Lower leg skin (tissue), 4 donors: ENCODE measurements around the gene SPOCK1. TPM values are rescaled to one million over a fixed set of nuclear protein-coding genes. Genes with fewer than 3 reads are reported as not detected.
A peak's percentile ranks its signal among the peaks of the same experiment; 100 is the strongest.

ENCODE experiments used
- DNase-seq, 2 donors: peaks; one replicate each; pipeline ENCODE4 v3.0.0-alpha.2; 2019; ENCODE audit warnings: low spot score in 2 of 2
- H3K4me3 ChIP-seq: fragments of 200-600 bp; sonication (generic); 2 replicates; pipeline ENCODE4 v1.5.1; 2017; ENCODE audit warnings: mild to moderate bottlenecking, low read depth; ENCODE audit not compliant: poor library complexity, severe bottlenecking
- POLR2A ChIP-seq, 2 donors: fragments of 450-650 bp; IDR thresholded peaks; one replicate each; pipeline ENCODE4 v1.6.1; 2016 to 2017; ENCODE audit warnings: antibody characterized with exemption in 2 of 2, mild to moderate bottlenecking in 1 of 2, moderate library complexity in 1 of 2
- WGBS, 2 donors: methylation state at CpG; one replicate each; pipeline ENCODE4 v1.1.5; 2018; 5-methylcytosine and 5-hydroxymethylcytosine counted together
- intact Hi-C: fragments of 100-400 bp; cut with DNase I; formaldehyde crosslinking; loops from one replicate; pipeline ENCODE4 v1.15.0; 2023; ENCODE audit warnings: low total_unique reads
- total RNA-seq, 4 donors: library from RNA; depleted of rRNA; stranded (reverse); fragments of >200 nt; gene quantifications; one replicate each; pipeline ENCODE4 v1.1.0, GENCODE V29; 2016
- TF ChIP-seq, protein P1 (sequence below), 3 donors: fragments of 450-650 bp; IDR thresholded peaks; one replicate each; pipeline ENCODE4 v1.5.1; 2016; ENCODE audit warnings: antibody characterized with exemption in 3 of 3, mild to moderate bottlenecking in 3 of 3, moderate library complexity in 2 of 3

The SPOCK1 gene
- total RNA-seq, 4 donors from 2014 or later = 7.9 to 21.5 (median 11.7) TPM

DNA sequence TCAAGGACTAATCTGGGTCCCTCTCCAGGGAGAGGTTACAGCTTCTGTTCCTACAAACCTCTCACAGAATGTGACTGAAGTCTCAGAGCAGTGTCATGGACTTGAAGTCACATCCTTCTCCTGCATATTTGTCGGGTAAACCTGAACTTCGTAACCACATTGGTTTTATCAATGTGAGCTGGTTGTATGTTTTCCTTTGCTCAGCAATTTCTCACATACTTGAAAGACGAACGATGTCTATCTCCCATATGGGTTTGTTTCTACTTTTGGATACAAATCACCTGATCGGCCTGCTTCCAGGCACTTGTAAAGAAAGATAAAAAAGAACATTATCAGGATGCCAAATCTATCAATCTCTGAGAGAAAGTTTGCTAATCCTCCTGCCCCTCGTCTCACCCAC, 411.0 kb downstream of the SPOCK1 start:
- intact Hi-C loops = no loop called here
- 80 to 81% methylated on average over 6 of the region's 6 CpGs for WGBS, 2 donors

DNA sequence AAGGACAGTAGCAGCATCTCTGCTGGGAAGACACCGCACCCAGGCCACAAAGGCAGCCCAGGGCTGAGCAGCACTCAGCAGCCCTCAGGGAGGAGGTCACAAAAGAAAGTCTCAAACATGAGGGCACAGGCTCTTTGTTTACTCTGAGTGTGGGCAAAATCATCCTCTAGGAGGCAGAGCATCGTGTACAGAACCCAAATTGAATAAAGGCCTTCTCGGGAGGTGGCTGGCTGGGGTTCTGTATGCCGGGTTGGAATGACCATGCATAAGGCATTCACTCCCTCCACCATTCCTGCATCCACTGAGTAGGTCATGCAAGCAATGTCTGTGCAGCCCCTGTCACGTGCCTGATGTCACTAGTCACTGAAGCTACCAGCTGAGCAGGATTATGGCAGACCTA, 412.8 kb downstream of the SPOCK1 start:
- DNase-seq = no peak
- TF ChIP-seq POLR2A (IDR thresholded peaks at IDR 0.05) = no peak
- TF ChIP-seq, protein P1, sequence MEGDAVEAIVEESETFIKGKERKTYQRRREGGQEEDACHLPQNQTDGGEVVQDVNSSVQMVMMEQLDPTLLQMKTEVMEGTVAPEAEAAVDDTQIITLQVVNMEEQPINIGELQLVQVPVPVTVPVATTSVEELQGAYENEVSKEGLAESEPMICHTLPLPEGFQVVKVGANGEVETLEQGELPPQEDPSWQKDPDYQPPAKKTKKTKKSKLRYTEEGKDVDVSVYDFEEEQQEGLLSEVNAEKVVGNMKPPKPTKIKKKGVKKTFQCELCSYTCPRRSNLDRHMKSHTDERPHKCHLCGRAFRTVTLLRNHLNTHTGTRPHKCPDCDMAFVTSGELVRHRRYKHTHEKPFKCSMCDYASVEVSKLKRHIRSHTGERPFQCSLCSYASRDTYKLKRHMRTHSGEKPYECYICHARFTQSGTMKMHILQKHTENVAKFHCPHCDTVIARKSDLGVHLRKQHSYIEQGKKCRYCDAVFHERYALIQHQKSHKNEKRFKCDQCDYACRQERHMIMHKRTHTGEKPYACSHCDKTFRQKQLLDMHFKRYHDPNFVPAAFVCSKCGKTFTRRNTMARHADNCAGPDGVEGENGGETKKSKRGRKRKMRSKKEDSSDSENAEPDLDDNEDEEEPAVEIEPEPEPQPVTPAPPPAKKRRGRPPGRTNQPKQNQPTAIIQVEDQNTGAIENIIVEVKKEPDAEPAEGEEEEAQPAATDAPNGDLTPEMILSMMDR (IDR thresholded peaks at IDR 0.05) = no peak
- no peak overlapping the region for H3K4me3 ChIP-seq
- intact Hi-C loops = no loop called here
- WGBS, 2 donors = 75 to 81% methylated on average over 5 of the region's 5 CpGs

More for the DNA sequence above, 411.0 kb downstream of the SPOCK1 start:
- no peak for TF ChIP-seq POLR2A (IDR thresholded peaks at IDR 0.05)
- TF ChIP-seq, protein P1 (IDR thresholded peaks at IDR 0.05) = no peak
- no peak for DNase-seq
- no peak overlapping the region for H3K4me3 ChIP-seq

DNA sequence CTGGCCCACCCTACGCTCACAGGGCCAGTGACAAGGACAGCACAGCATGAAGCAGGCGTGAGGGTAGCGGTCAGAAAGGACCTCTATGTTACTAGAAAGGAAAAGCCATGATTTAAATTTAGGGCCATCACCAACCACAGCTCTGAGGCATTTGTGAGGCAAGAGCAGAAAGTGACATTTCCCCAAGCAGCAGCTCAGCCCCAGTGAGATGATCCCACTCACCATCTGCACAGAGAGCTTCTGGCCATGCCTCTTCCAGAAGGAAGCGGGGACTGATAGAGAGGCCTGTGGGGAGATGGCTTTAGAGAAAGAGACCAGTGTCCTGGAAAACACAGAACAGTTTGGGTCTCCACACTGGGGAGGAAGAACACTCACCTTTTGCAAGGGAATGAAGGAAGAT, 413.9 kb downstream of the SPOCK1 start:
- TF ChIP-seq, protein P1 (IDR thresholded peaks at IDR 0.05) = no peak
- TF ChIP-seq POLR2A (IDR thresholded peaks at IDR 0.05) = no peak
- 78 to 83% methylated on average over 4 of the region's 4 CpGs for WGBS, 2 donors
- no peak overlapping the region for H3K4me3 ChIP-seq
- intact Hi-C loops = no loop called here
- DNase-seq = no peak

DNA sequence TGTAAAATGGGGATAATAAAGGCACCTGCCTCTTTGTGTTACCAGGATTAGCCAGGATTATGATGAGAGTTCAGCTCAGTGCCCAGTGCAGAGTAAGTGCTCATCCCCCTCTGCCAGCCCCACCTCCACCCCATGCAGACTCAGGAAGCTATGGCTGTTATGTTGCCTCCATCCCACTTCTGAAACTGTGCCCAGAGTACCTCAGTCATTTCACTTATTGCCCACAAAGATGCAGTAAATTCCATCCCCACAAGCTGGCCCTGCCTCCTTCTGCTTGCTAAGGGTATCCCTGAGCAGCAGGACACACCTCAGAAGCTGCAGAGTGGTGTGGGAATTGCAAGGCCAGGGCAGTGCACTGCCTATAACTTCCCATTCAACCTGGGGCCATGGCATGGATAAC, 415.1 kb downstream of the SPOCK1 start:
- TF ChIP-seq, protein P1 (IDR thresholded peaks at IDR 0.05) = no peak
- H3K4me3 ChIP-seq = no peak overlapping the region
- intact Hi-C loops = no loop called here
- no peak for DNase-seq

DNA sequence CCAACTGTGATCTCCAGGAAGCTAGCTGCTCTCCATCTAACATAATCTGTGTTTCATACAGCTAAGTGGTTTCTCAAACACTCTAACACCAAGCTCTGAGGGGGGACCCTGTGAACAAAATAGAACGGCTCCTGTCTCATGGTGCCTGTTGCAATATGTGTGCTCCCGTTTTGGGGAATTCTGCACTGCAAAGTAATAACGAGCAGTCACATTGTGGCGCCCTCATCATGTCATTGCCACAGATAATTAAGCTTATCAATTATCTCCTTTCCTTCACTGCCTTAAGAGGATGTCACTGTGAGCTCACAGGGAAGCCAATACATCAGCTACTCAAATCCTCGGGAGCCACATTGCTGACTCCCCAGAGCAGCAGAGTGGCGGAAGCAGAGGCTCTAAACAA, 416.2 kb downstream of the SPOCK1 start:
- DNase-seq = no peak
- no peak overlapping the region for H3K4me3 ChIP-seq
- 91 to 95% methylated on average over 6 of the region's 6 CpGs for WGBS, 2 donors
- intact Hi-C loops = no loop called here
- TF ChIP-seq POLR2A (IDR thresholded peaks at IDR 0.05) = no peak
- TF ChIP-seq, protein P1 (IDR thresholded peaks at IDR 0.05) = no peak

DNA sequence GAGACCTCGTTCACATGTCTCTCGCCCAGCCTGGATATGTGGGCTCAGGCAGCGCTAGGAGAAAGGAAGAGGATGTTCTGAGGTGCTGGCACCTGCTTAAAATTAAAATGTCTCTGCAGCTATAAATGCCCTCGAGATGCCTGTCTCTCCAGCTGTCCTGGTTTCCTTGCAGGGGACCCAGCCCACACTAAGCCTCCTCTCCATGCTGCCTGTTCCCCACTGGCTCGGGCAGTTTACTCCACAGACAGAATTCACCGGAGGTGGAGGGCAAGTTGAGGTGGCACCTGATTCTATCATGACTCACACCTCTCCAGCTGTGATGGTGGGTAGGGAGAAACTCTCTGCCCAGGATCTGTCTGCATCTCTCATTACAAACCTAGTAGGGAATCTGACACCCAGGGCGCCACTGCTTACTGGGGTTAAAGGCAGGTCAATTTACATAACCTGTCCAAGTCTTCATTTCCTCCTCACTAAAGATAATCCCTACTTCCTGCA, 420.9 kb downstream of the SPOCK1 start:
- intact Hi-C loops = no loop called here
- peak in 1 of 2 donors; percentile 77 for DNase-seq
- no peak for TF ChIP-seq POLR2A (IDR thresholded peaks at IDR 0.05)
- TF ChIP-seq, protein P1 (IDR thresholded peaks at IDR 0.05) = no peak
- WGBS, 2 donors = 59% methylated on average over 7 of the region's 7 CpGs
- H3K4me3 ChIP-seq = no peak overlapping the region
